Raji (cell line): ENCODE data around the gene AKAP6.

ENCODE experiments used
- POLR2A ChIP-seq: IDR thresholded peaks from 2 replicates; pipeline ENCODE4 v1.6.1; 2011; ENCODE audit warnings: low read depth, low read length, control low read depth; ENCODE audit not compliant: insufficient read depth

The AKAP6 gene

GRCh38 chr14:32468955-32469354 is 139.9 kb downstream of the AKAP6 start:
- TF ChIP-seq POLR2A, result no peak

- no peak for TF ChIP-seq POLR2A
Observed at GRCh38 chr14:32469388-32470160, 140.5 kb downstream of the AKAP6 start.

- no peak for TF ChIP-seq POLR2A
Observed at GRCh38 chr14:32470161-32470715, 141.1 kb downstream of the AKAP6 start.

- TF ChIP-seq POLR2A, result no peak
Observed at GRCh38 chr14:32471181-32471580, 142.1 kb downstream of the AKAP6 start.

- TF ChIP-seq POLR2A, result no peak
Observed at GRCh38 chr14:32472076-32472475, 143.0 kb downstream of the AKAP6 start.

GRCh38 chr14:32472512-32473463 is 143.7 kb downstream of the AKAP6 start:
- no peak for TF ChIP-seq POLR2A

GRCh38 chr14:32473464-32473855 is 144.4 kb downstream of the AKAP6 start:
- TF ChIP-seq POLR2A, result no peak

- TF ChIP-seq POLR2A, result no peak
Observed at GRCh38 chr14:32474478-32475195, 145.5 kb downstream of the AKAP6 start.

- TF ChIP-seq POLR2A, result no peak
Observed at GRCh38 chr14:32476532-32476931, 147.4 kb downstream of the AKAP6 start.

- no peak for TF ChIP-seq POLR2A
Observed at GRCh38 chr14:32477396-32477795, 148.3 kb downstream of the AKAP6 start.

- TF ChIP-seq POLR2A, result no peak
Observed at GRCh38 chr14:32478050-32478449, 149.0 kb downstream of the AKAP6 start.

- TF ChIP-seq POLR2A, result no peak
Observed at GRCh38 chr14:32480337-32480736, 151.2 kb downstream of the AKAP6 start.

- TF ChIP-seq POLR2A, result no peak
Observed at GRCh38 chr14:32481707-32482106, 152.6 kb downstream of the AKAP6 start.

- TF ChIP-seq POLR2A, result no peak
Observed at GRCh38 chr14:32491416-32492016, 162.4 kb downstream of the AKAP6 start.

GRCh38 chr14:32492457-32492856 is 163.4 kb downstream of the AKAP6 start:
- no peak for TF ChIP-seq POLR2A
